GM23338 (cell line): ENCODE data around the gene MDM4. TPM values are rescaled to one million over a fixed set of nuclear protein-coding genes. Genes with fewer than 3 reads are reported as not detected.

Experiments used
- ATAC-seq: fragments of 200-7000 bp; cut with Tn5 transposase; 3 replicates; pipeline ENCODE4 v1.9.1; 2020
- DNase-seq: peaks from one replicate; pipeline ENCODE4 v3.0.0-alpha.2; 2015; ENCODE audit warnings: low spot score
- H2AFZ ChIP-seq: fragments of 200-600 bp; sonication (generic); 2 replicates; pipeline ENCODE4 v1.8.0; 2016; ENCODE audit warnings: antibody characterized with exemption, mild to moderate bottlenecking, moderate library complexity
- H3F3A ChIP-seq: fragments of 200-600 bp; sonication (generic); replicated peaks from 2 replicates; pipeline ENCODE4 v1.8.0; 2017; ENCODE audit warnings: antibody characterized with exemption, mixed run types, low read depth
- H3K27ac ChIP-seq: fragments of 200-600 bp; sonication (generic); 2 replicates; pipeline ENCODE4 v1.6.1; 2016; ENCODE audit warnings: low read depth
- H3K27me3 ChIP-seq: fragments of 200-600 bp; sonication (generic); 2 replicates; pipeline ENCODE4 v1.8.0; 2016; ENCODE audit warnings: mild to moderate bottlenecking, mixed run types, moderate library complexity; ENCODE audit not compliant: insufficient read depth
- H3K36me3 ChIP-seq: fragments of 200-600 bp; sonication (generic); 2 replicates; pipeline ENCODE4 v1.8.0; 2016; ENCODE audit warnings: mild to moderate bottlenecking; ENCODE audit not compliant: insufficient read depth
- H3K4me1 ChIP-seq: fragments of 200-600 bp; sonication (generic); 2 replicates; pipeline ENCODE4 v1.8.0; 2016; ENCODE audit warnings: mild to moderate bottlenecking, moderate library complexity; ENCODE audit not compliant: insufficient read depth
- H3K4me2 ChIP-seq: fragments of 200-600 bp; sonication (generic); 2 replicates; pipeline ENCODE4 v1.7.1; 2017; ENCODE audit warnings: mixed run types
- H3K4me3 ChIP-seq: fragments of 200-600 bp; sonication (generic); 2 replicates; pipeline ENCODE4 v1.6.1; 2016; ENCODE audit warnings: mixed run types
- H3K79me2 ChIP-seq: fragments of 200-600 bp; sonication (generic); replicated peaks from 2 replicates; pipeline ENCODE4 v1.8.0; 2017; ENCODE audit warnings: mild to moderate bottlenecking; ENCODE audit not compliant: insufficient read depth
- H3K9me2 ChIP-seq: fragments of 200-600 bp; sonication (generic); 2 replicates; pipeline ENCODE4 v1.8.0; 2017; ENCODE audit not compliant: insufficient read depth
- H4K20me1 ChIP-seq: fragments of 200-600 bp; sonication (generic); replicated peaks from 2 replicates; pipeline ENCODE4 v1.8.0; 2017; ENCODE audit warnings: mild to moderate bottlenecking; ENCODE audit not compliant: insufficient read depth
- H3K27ac Mint-ChIP-seq: 2 replicates; pipeline ENCODE4 v1.8.0; 2020; ENCODE audit warnings: inconsistent platforms, mild to moderate bottlenecking, moderate library complexity, mixed read lengths
- H3K27me3 Mint-ChIP-seq: 3 replicates; pipeline ENCODE4 v1.8.0; 2022; ENCODE audit warnings: low read depth, mild to moderate bottlenecking, moderate library complexity, mixed read lengths, inconsistent platforms; ENCODE audit not compliant: insufficient read depth, poor library complexity
- H3K36me3 Mint-ChIP-seq: 3 replicates; pipeline ENCODE4 v1.8.0; 2021; ENCODE audit warnings: low read depth, mild to moderate bottlenecking, inconsistent platforms, moderate library complexity, mixed read lengths
- H3K4me1 Mint-ChIP-seq: 3 replicates; pipeline ENCODE4 v1.8.0; 2020; ENCODE audit warnings: mild to moderate bottlenecking, inconsistent platforms, mixed read lengths
- H3K4me3 Mint-ChIP-seq: 3 replicates; pipeline ENCODE4 v1.8.0; 2021; ENCODE audit warnings: moderate library complexity, mild to moderate bottlenecking, inconsistent platforms, mixed read lengths
- H3K9me3 Mint-ChIP-seq: 3 replicates; pipeline ENCODE4 v1.8.0; 2020; ENCODE audit warnings: moderate library complexity, mild to moderate bottlenecking, inconsistent platforms, mixed read lengths
- CREB1 ChIP-seq: fragments of 250-450 bp; sonication (Bioruptor Pico); IDR thresholded peaks from 2 replicates; pipeline ENCODE4 v1.5.0; 2020; ENCODE audit warnings: low read depth, mild to moderate bottlenecking, moderate library complexity
- ETS1 ChIP-seq: IDR thresholded peaks from 2 replicates; pipeline ENCODE4 v1.6.1; 2016; ENCODE audit warnings: antibody characterized with exemption
- EZH2 ChIP-seq: fragments of 200-600 bp; sonication (generic); IDR thresholded peaks from one replicate; pipeline ENCODE4 v1.8.0; 2017; ENCODE audit warnings: antibody characterized with exemption, mild to moderate bottlenecking, low read depth; ENCODE audit not compliant: unreplicated experiment
- POLR2AphosphoS5 ChIP-seq: IDR thresholded peaks from 2 replicates; pipeline ENCODE4 v1.6.1; 2016; ENCODE audit warnings: antibody characterized with exemption, low read depth
- REST ChIP-seq: IDR thresholded peaks from one replicate; pipeline ENCODE4 v1.6.1; 2018; ENCODE audit warnings: antibody characterized with exemption; ENCODE audit not compliant: unreplicated experiment
- STAT1 ChIP-seq: IDR thresholded peaks from one replicate; pipeline ENCODE4 v1.6.1; 2016; ENCODE audit warnings: antibody characterized with exemption; ENCODE audit not compliant: unreplicated experiment
- polyA plus RNA-seq: library from polyadenylated mRNA; unstranded; fragments of >200 nt; fragmentation: Nextera tagmentation; extraction: Ambion mirVana; gene quantifications from 2 replicates; pipeline ENCODE4 v1.2.1, GENCODE V29; 2016
- total RNA-seq: library from RNA; depleted of rRNA; stranded (reverse); fragments of >200 nt; shearing (Covaris generic); gene quantifications from 2 replicates; pipeline ENCODE4 v1.2.3, GENCODE V29; 2014
- TF ChIP-seq, protein P1 (sequence below): fragments of 250-450 bp; sonication (Bioruptor Pico); IDR thresholded peaks from 2 replicates; pipeline ENCODE4 v1.5.0; 2020; ENCODE audit warnings: mild to moderate bottlenecking, moderate library complexity
- TF ChIP-seq, protein P2 (sequence below), 2 experiments: fragments of 200-600 bp in 1 of 2; sonication (generic) in 1 of 2; conservative IDR thresholded peaks; 2 replicates each; pipeline versions ENCODE4 v1.5.1 to v1.6.1; 2016 to 2017; ENCODE audit warnings: antibody characterized with exemption in 2 of 2, low read depth in 2 of 2, mild to moderate bottlenecking in 2 of 2, moderate library complexity in 1 of 2

MDM4 gene
- total and polyA plus RNA-seq, 2 experiments from 2014 or later = 24.8 to 56.1 TPM

GRCh38 chr1:204477036-204477740 is 39.0 kb upstream of the MDM4 start (continued):
- TF ChIP-seq, protein P1, sequence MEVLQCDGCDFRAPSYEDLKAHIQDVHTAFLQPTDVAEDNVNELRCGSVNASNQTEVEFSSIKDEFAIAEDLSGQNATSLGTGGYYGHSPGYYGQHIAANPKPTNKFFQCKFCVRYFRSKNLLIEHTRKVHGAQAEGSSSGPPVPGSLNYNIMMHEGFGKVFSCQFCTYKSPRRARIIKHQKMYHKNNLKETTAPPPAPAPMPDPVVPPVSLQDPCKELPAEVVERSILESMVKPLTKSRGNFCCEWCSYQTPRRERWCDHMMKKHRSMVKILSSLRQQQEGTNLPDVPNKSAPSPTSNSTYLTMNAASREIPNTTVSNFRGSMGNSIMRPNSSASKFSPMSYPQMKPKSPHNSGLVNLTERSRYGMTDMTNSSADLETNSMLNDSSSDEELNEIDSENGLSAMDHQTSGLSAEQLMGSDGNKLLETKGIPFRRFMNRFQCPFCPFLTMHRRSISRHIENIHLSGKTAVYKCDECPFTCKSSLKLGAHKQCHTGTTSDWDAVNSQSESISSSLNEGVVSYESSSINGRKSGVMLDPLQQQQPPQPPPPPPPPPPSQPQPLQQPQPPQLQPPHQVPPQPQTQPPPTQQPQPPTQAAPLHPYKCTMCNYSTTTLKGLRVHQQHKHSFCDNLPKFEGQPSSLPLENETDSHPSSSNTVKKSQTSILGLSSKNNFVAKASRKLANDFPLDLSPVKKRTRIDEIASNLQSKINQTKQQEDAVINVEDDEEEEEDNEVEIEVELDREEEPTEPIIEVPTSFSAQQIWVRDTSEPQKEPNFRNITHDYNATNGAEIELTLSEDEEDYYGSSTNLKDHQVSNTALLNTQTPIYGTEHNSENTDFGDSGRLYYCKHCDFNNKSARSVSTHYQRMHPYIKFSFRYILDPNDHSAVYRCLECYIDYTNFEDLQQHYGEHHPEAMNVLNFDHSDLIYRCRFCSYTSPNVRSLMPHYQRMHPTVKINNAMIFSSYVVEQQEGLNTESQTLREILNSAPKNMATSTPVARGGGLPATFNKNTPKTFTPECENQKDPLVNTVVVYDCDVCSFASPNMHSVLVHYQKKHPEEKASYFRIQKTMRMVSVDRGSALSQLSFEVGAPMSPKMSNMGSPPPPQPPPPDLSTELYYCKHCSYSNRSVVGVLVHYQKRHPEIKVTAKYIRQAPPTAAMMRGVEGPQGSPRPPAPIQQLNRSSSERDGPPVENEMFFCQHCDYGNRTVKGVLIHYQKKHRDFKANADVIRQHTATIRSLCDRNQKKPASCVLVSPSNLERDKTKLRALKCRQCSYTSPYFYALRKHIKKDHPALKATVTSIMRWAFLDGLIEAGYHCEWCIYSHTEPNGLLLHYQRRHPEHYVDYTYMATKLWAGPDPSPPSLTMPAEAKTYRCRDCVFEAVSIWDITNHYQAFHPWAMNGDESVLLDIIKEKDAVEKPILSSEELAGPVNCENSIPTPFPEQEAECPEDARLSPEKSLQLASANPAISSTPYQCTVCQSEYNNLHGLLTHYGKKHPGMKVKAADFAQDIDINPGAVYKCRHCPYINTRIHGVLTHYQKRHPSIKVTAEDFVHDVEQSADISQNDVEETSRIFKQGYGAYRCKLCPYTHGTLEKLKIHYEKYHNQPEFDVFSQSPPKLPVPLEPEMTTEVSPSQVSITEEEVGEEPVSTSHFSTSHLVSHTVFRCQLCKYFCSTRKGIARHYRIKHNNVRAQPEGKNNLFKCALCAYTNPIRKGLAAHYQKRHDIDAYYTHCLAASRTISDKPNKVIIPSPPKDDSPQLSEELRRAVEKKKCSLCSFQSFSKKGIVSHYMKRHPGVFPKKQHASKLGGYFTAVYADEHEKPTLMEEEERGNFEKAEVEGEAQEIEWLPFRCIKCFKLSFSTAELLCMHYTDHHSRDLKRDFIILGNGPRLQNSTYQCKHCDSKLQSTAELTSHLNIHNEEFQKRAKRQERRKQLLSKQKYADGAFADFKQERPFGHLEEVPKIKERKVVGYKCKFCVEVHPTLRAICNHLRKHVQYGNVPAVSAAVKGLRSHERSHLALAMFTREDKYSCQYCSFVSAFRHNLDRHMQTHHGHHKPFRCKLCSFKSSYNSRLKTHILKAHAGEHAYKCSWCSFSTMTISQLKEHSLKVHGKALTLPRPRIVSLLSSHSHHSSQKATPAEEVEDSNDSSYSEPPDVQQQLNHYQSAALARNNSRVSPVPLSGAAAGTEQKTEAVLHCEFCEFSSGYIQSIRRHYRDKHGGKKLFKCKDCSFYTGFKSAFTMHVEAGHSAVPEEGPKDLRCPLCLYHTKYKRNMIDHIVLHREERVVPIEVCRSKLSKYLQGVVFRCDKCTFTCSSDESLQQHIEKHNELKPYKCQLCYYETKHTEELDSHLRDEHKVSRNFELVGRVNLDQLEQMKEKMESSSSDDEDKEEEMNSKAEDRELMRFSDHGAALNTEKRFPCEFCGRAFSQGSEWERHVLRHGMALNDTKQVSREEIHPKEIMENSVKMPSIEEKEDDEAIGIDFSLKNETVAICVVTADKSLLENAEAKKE (CRISPR knock-in tag) = no peak

DNA sequence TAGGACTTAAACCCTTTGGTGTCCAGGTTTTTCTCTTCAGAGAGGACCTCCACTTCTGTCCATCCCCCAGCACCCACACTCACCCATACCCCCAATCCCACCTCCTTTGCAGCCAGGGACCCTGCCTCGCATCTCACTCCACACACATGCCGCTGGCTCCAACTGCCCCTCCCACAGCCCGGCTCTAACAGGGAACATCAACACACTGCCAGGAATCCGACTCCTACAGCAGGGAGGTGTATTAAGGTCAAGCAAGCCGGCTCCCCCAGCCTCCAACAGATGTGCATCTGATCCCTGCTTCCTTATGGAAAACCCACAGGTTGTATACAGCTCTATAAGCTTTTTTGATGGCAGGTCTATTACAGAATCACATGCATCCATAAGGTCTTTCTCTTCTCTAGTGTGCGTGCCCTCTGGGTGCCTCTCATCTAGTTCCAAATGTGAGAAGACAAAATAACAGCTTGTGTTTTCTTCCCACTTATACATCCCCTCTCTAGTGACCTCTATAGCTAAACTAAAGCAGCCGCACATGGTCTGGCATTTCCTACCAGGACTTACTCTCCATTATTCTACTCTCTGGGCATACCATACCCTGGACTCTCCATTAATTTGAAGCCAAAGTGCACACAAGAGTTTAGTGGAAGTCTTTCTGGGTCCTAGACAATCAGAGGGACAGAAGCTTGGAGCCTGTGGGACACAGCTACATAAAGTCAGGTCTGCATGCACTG is 37.9 kb upstream of the MDM4 start:
- TF ChIP-seq, protein P2, sequence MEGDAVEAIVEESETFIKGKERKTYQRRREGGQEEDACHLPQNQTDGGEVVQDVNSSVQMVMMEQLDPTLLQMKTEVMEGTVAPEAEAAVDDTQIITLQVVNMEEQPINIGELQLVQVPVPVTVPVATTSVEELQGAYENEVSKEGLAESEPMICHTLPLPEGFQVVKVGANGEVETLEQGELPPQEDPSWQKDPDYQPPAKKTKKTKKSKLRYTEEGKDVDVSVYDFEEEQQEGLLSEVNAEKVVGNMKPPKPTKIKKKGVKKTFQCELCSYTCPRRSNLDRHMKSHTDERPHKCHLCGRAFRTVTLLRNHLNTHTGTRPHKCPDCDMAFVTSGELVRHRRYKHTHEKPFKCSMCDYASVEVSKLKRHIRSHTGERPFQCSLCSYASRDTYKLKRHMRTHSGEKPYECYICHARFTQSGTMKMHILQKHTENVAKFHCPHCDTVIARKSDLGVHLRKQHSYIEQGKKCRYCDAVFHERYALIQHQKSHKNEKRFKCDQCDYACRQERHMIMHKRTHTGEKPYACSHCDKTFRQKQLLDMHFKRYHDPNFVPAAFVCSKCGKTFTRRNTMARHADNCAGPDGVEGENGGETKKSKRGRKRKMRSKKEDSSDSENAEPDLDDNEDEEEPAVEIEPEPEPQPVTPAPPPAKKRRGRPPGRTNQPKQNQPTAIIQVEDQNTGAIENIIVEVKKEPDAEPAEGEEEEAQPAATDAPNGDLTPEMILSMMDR (conservative IDR thresholded peaks at IDR 0.05; ENCODE audit: low read depth in 2 of 2) = no peak
- no peak for TF ChIP-seq EZH2
- TF ChIP-seq REST = no peak
- TF ChIP-seq STAT1 = no peak
- no peak for TF ChIP-seq POLR2AphosphoS5
- TF ChIP-seq ETS1 = no peak
- no peak for TF ChIP-seq CREB1 (CRISPR knock-in tag)
- Mint-ChIP-seq H3K27ac (no peak overlapping the region), H3K9me3 (no peaks in the 10 kb centered on the region), H3K36me3 (no peaks in the 10 kb centered on the region; the same call in 2 of the 3 replicates), H3K27me3 (peaks cover 6% of the 10 kb centered on the region), H3K4me1 (peaks cover 73% of the 10 kb centered on the region), H3K4me3 (no peak overlapping the region)
- Histone ChIP-seq H3K27ac (no peak overlapping the region), H3K9me2 (no peaks in the 10 kb centered on the region; the same call in 1 of the 2 replicates), H4K20me1 (peaks cover 5% of the 10 kb centered on the region; the same call in 1 of the 2 replicates), H3K79me2 (peaks cover 13% of the 10 kb centered on the region; the same call in 1 of the 2 replicates), H3K27me3 (no peaks in the 10 kb centered on the region), H2AFZ (no peak overlapping the region), H3K36me3 (no peaks in the 10 kb centered on the region), H3K4me2 (no peak overlapping the region), H3K4me3 (no peak overlapping the region), H3F3A (peaks cover 6% of the 10 kb centered on the region; the same call in 1 of the 2 replicates), H3K4me1 (peaks cover 34% of the 10 kb centered on the region)
- DNase-seq = no peak
- peak; percentile 6 for ATAC-seq
